Loucy (cell line): ENCODE results near the gene HYI.

Source experiments
- H2AFZ ChIP-seq: fragments of 200-600 bp; sonication (generic); 2 replicates; pipeline ENCODE4 v1.6.0; 2016; ENCODE audit warnings: antibody characterized with exemption, mild to moderate bottlenecking, low read length, moderate library complexity
- H3F3A ChIP-seq: fragments of 200-600 bp; 2 replicates; pipeline ENCODE4 v1.6.0; 2016; ENCODE audit warnings: antibody characterized with exemption, low read depth, mild to moderate bottlenecking
- H3K27me3 ChIP-seq: fragments of 200-600 bp; sonication (generic); 2 replicates; pipeline ENCODE4 v1.6.1; 2014; ENCODE audit warnings: low read length, mild to moderate bottlenecking; ENCODE audit not compliant: insufficient read depth, poor library complexity, severe bottlenecking
- H3K36me3 ChIP-seq: fragments of 200-600 bp; sonication (generic); 2 replicates; pipeline ENCODE4 v1.6.1; 2016; ENCODE audit warnings: low read length; ENCODE audit not compliant: insufficient read depth
- H3K4me1 ChIP-seq: fragments of 200-600 bp; sonication (generic); 2 replicates; pipeline ENCODE4 v1.5.1; 2014; ENCODE audit warnings: low read length, mild to moderate bottlenecking; ENCODE audit not compliant: insufficient read depth, poor library complexity, severe bottlenecking
- H3K4me2 ChIP-seq: fragments of 200-600 bp; sonication (generic); 2 replicates; pipeline ENCODE4 v1.6.0; 2014; ENCODE audit warnings: antibody characterized with exemption, low read length, low read depth, mild to moderate bottlenecking; ENCODE audit not compliant: poor library complexity, severe bottlenecking
- H3K4me3 ChIP-seq: fragments of 200-600 bp; sonication (generic); 2 replicates; pipeline ENCODE4 v1.5.1; 2014; ENCODE audit warnings: low read length, mild to moderate bottlenecking, mixed read lengths; ENCODE audit not compliant: poor library complexity, severe bottlenecking
- H3K79me2 ChIP-seq: fragments of 200-600 bp; sonication (generic); 2 replicates; pipeline ENCODE4 v1.6.1; 2014; ENCODE audit warnings: low read length; ENCODE audit not compliant: insufficient read depth
- H3K9ac ChIP-seq: fragments of 200-600 bp; sonication (generic); 2 replicates; pipeline ENCODE4 v1.6.0; 2014; ENCODE audit warnings: mild to moderate bottlenecking, low read depth, low read length, moderate library complexity; ENCODE audit not compliant: poor library complexity, severe bottlenecking
- H3K9me2 ChIP-seq: fragments of 200-600 bp; sonication (generic); replicated peaks from 2 replicates; pipeline ENCODE4 v1.6.1; 2016; ENCODE audit warnings: low read depth, low read length, mixed read lengths
- H3K9me3 ChIP-seq: fragments of 200-600 bp; sonication (generic); 2 replicates; pipeline ENCODE4 v1.6.1; 2014; ENCODE audit warnings: mild to moderate bottlenecking, antibody characterized with exemption, low read length, low read depth; ENCODE audit not compliant: insufficient read depth
- H4K20me1 ChIP-seq: fragments of 200-600 bp; sonication (generic); 2 replicates; pipeline ENCODE4 v1.6.0; 2014; ENCODE audit warnings: antibody characterized with exemption, low read length, mild to moderate bottlenecking; ENCODE audit not compliant: insufficient read depth, poor library complexity, severe bottlenecking
- CTCF ChIP-seq: fragments of 200-600 bp; sonication (generic); conservative IDR thresholded peaks from 2 replicates; pipeline ENCODE4 v1.5.1; 2014; ENCODE audit warnings: mild to moderate bottlenecking, antibody characterized with exemption, low read length
- EZH2phosphoT487 ChIP-seq: fragments of 200-600 bp; IDR thresholded peaks from 2 replicates; pipeline ENCODE4 v1.6.1; 2018; ENCODE audit warnings: antibody characterized with exemption, mild to moderate bottlenecking, moderate library complexity, borderline replicate concordance

HYI gene

GRCh38 chr1:43446881-43447835, 6.6 kb downstream of the HYI start:
- H3K36me3 ChIP-seq = peaks cover 40% of the 10 kb centered on the region; the same call in 1 of the 2 replicates
- H3K4me1 ChIP-seq = peaks cover under 1% of the 10 kb centered on the region
- no peak overlapping the region for H2AFZ ChIP-seq
- H3K27me3 ChIP-seq = no peaks in the 10 kb centered on the region
- no peak for TF ChIP-seq EZH2phosphoT487
- no peak for TF ChIP-seq CTCF
- no peak overlapping the region for H3K4me3 ChIP-seq
- H3K9me3 ChIP-seq = no peaks in the 10 kb centered on the region
- H3K9me2 ChIP-seq = no peaks in the 10 kb centered on the region
- peaks cover 7% of the 10 kb centered on the region; the same call in 1 of the 2 replicates for H3K79me2 ChIP-seq
- no peak overlapping the region for H3K4me2 ChIP-seq
- no peak overlapping the region for H3K9ac ChIP-seq
- H3F3A ChIP-seq = no peaks in the 10 kb centered on the region
- H4K20me1 ChIP-seq = no peaks in the 10 kb centered on the region

GRCh38 chr1:43446388-43446740, 7.4 kb downstream of the HYI start:
- no peaks in the 10 kb centered on the region for H3K9me3 ChIP-seq
- no peaks in the 10 kb centered on the region for H3K79me2 ChIP-seq
- H3K9ac ChIP-seq = no peak overlapping the region
- no peak overlapping the region for H3K4me2 ChIP-seq
- no peak overlapping the region for H3K4me3 ChIP-seq
- H3K36me3 ChIP-seq = peaks cover 35% of the 10 kb centered on the region; the same call in 1 of the 2 replicates
- no peak for TF ChIP-seq EZH2phosphoT487
- no peak for TF ChIP-seq CTCF
- no peaks in the 10 kb centered on the region for H3K4me1 ChIP-seq
- H3K27me3 ChIP-seq = no peaks in the 10 kb centered on the region
- H2AFZ ChIP-seq = no peak overlapping the region
- no peaks in the 10 kb centered on the region for H4K20me1 ChIP-seq
- H3F3A ChIP-seq = no peaks in the 10 kb centered on the region
- no peaks in the 10 kb centered on the region for H3K9me2 ChIP-seq

- H3K4me1 ChIP-seq = no peaks in the 10 kb centered on the region
- TF ChIP-seq CTCF = no peak
- no peak for TF ChIP-seq EZH2phosphoT487
- no peak overlapping the region for H3K4me2 ChIP-seq
- H3K27me3 ChIP-seq = no peaks in the 10 kb centered on the region
- no peaks in the 10 kb centered on the region for H4K20me1 ChIP-seq
- H3K79me2 ChIP-seq = no peaks in the 10 kb centered on the region
- H2AFZ ChIP-seq = no peak overlapping the region
- no peak overlapping the region for H3K9ac ChIP-seq
- H3K9me3 ChIP-seq = no peaks in the 10 kb centered on the region
- no peaks in the 10 kb centered on the region for H3F3A ChIP-seq
- no peaks in the 10 kb centered on the region for H3K9me2 ChIP-seq
- H3K36me3 ChIP-seq = peaks cover 30% of the 10 kb centered on the region; the same call in 1 of the 2 replicates
- no peak overlapping the region for H3K4me3 ChIP-seq
These were observed 7.9 kb downstream of the HYI start for GRCh38 chr1:43445606-43446387.
